ENCODE results near the gene MAT1A.
"Not testable (repeated sequence)": the region's sequence is repeated elsewhere in the genome, so short reads cannot be mapped to it uniquely, and the experiment has no call there.

The MAT1A gene
- total RNA-seq = 0 to 0.04 reads per million in 2 donors

DNA sequence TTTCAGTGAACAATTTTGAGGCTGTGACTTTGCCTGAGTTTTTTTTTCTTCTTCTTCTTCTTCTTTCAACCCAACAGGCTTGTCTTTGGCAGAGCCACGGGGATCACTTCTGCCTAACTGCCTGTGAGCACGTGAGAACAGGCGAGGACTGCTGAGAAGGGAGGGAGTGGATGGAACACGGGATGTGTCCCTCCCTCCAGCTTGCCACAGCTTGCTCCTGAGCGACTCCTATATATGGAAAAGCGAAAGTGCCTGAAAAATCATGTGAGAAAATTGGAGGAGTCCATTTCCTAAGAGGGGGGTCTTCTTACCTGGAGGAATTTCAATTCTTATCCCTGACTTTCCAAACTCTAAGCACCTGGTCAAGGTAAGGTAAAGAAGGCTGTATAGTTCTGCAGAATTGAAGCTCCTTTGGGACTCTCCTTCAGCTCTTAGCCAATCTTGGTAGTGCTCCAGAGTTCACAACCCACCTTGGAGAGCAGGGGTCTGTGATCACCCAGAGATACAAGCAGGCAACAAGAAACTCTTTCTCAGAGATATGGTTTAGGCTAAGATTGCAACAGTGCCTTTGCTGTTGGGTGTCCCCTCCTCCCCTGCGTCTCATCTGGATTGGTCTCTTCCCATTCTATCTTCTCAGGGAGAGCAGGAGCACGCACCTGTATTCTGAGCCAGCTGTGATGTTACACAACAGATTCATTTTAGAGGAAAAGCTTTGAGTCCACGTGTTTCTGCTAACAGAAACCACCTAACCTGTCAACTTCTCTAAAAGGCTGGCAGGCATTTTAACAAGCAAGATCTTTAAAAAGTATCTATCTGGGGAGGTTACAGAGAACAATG lies at the start of gene MAT1A:
TSS of gene MAT1A (minus strand) at position 208 of the 837 bp plus-strand sequence. CDS start 235 bp downstream, outside the sequence.
- no peak for DNase-seq

DNA sequence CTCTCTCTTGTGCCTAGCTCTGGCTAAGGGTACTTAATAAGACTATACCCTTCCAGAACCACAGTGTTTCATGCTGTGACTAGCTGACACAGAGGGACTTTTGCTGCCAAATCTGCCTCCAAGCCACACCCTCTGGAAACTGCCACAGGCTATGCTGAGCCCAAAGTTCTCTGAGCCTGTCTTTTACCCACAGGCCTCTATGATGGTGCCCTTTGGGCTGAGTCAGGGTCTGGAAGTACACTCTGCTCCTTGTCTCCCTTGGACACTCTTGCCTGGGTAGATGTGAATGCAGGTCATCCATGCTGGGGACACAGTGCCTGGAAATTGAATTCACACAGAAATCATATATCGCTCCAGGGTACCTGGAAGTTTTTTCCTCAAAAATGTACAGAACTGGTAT lies 44.5 kb upstream of the MAT1A start:
- DNase-seq = no peak

DNA sequence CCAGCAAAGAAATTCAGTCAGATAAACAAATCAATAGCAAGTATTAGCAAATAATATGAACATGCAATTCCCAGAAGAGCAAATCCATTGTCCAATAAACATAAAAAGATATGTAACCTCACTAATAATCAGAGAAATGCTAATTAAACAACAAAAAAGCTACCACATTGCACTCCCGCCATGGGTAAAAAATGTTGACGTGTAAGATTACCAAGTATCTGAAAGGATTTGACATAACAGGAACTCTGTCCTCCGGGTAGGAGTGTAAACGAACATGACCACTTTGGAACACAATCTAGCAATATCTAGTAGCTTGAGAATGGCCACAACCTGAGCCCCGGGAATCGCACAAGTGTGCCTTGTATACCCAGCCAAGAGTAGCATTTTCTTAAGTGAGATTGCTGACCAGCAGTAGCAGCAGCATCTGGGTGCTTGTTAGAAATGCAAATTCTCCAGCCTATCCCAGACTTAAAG lies 35.5 kb upstream of the MAT1A start:
- no peak for DNase-seq

DNA sequence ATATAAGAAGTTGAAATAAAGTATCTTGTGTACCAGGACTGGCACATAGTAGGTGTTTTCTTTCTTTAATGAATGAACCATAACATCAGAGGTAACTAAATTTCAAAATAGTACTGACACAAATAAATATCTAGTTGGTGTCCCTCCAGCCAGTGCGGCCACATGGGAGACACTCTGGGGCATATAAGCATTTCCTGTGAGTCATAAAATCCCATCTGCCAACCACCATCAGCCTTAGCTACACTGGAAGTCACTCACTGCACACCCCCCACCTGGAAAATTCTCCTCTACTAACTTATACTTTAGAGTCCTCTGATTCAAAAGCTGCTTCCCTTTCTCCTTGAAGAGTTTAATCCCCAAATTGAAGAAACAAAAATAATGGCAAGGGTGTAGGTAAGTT lies 34.6 kb upstream of the MAT1A start:
- DNase-seq = no peak

DNA sequence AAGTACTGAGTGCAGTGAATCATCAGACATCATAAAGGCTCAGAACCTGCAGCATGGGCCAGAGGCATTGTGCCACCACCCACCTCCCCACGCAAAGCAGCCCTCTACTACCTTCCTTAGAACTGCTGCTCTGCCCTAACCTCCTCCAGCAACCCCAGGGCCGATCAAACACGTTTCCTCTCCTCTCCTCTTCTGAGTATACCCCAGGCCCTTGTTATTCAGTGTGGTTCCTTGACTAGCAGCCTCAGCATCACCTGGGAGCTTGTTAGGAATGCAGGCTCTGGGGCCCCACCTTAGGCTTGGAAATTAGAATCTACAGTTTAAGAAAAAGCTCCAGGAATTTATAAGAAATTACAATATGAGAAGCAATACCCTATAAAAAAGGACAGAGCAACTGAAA lies 33.9 kb upstream of the MAT1A start:
- no peak for DNase-seq

DNA sequence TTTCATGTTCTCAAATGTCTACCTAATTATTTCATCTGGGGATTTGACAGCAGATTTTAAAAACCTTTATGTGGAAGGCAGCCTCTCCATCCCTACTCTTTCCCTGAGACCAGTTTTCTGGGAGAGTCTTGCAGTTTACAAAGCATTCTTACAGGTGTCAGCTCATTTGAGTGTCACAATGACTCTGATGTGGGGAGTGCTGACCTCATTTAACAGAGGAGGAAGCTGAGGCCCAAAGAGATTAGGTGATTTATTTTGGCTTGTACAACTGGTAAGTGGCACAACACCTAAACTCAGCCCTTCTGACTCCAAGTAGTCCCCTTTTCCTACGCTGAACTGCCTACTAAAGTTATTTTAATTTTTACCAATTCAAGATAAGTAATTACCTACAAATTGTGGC lies 33.3 kb upstream of the MAT1A start:
- DNase-seq = no peak

DNA sequence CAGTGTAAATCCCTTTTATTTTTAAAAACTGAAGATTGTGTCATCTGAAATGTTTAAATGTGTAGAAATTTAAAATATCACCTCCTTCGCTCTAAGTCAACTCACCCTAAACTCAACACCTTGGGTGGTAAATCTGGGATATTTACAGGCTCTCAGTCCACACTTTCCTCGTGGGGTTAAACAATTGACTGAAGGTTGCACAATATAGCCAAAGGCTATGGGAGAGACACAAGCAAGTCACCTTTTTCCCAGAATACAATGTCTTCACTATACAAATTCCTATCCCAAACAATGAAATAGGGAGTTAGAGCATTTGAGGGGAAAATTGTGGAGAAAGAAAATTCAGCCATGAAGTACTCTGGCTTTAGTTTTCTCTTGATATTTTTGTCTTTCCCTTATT lies 32.7 kb upstream of the MAT1A start:
- DNase-seq = no peak

DNA sequence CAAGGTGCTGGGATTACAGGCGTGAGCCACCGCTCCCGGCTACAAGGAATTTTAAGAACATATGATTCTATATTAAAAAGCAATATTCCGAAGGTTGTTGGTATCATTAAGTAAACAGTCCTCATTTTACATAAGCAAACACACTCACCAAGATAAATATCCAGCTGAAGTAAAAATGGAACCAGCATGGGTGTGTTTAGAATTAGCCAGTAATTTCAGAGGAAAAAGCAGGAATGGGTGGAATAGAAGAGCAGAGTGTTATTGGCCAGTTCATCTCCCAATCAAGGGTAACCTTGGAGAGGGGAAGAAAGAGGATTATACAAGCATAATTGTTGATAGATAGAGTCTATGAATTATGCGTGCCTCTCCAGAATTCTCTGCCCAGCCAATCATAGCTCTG lies 31.7 kb upstream of the MAT1A start:
- no peak for DNase-seq

DNA sequence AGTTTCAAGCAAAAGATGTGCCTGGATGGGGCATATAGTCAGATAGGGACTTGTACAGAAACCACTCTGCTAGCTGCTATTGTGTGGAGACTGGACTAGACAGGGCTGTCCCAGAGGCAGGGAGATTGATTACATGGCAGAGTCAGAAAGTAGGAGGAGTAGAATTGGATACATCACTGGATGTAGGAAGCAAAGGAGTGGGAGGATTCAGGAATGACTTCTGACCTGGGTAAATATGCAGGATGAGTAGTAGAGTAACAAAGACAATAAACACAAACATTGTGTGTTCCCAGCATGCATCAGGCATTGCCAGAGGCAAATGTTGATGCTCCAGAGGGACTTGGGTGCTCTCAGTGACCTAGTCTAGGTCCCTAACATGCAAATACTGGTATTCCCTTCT lies 30.9 kb upstream of the MAT1A start:
- no peak for DNase-seq

DNA sequence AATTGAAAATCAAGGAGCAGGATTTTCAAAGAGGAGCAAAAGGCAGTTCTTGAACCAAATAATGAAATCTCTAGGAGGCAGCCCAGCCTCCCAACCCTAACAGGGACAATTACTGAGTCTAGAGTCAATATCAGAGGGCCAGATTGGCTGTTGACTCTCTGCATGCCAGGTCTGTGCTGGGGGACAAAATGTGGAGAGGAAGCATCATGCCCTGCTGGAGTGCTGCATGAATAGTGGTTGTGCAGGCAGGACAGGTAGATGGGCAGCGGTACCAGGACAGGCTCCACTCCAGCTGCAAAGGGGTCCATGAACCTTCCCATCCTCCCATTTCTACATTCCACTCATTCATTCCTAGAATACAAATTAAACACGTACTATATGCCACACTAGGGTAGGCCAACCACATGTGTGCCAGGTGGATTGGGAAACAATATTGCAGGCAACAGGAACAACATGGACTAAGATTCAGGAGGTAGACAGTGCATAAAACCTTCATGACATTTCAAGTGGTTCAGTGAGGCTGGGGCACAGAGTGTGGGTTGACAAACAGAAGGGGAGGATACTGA lies 30.4 kb upstream of the MAT1A start:
- no peak for DNase-seq

DNA sequence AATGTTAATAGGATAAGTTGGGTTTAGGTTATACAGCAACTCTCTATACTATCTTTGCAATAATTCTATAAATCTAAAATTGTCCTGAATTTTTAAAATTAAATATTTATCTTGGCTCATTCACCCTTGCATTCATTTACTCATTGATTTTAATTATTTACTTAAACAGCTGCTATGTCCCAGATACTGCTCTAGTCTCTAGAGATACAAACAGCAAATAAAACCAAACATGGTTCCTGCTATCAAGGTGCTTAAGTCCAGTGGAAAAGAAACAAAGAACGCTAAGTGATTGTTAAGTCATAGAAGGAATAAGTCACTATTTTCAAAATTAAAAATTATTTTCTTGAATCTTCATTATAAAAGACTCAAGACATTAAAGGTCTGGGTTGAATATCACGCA lies 29.9 kb upstream of the MAT1A start:
- no peak for DNase-seq

DNA sequence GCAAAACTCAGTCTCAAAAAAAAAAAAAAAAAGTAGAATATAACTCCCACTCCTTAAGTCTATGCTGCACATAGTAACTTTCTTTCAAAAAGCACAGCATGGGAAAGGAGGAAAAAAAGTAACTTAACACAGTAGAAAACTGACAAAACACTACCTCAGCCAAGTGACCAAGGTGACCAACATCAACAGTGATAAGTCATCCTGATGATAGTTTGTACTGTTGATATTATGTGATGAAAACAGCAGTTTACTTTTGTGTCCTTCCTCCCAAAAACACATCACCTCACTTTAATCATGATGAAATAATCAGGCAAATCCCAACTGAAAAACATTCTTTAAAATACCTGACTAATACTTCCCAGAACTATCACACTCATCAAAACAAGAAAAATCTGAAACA lies 29.3 kb upstream of the MAT1A start:
- DNase-seq = no peak

DNA sequence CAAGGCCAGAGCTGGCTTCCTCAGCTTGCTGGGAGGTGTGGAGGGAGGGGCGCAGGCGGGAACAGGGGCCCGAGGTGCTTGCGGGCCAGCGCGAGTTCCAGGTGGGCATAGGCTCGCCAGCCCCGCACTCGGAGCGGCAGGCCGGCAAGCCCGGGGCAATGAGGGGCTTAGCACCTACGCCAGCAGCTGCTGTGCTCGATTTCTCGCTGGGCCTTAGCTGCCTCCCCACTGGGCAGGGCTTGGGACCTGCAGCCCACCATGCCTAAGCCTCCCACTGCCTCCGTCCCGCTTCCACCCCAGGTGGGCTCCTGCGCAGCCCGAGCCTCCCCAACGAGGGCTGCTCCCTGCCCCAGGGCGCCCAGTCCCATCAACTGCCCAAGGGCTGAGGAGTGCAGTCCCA lies 25.9 kb upstream of the MAT1A start:
- no peak for DNase-seq

DNA sequence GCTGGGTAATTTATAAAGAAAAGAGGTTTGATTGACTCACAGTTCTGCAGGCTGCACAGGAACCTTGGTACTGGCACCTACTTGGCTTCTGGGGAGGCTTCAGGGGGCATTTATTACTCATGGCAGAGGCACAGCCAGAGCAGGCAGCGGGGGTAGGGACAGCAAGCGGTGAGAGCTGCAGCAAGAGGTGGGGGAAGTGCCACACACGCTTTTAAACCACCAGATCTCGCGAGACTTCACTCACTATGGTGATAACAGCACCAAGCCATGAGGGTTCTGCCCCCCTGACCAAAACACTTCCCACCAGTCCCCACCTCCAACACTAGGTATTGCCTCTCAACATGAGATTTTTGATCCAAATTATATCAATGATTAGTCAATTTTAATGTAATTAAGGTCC lies 24.1 kb upstream of the MAT1A start:
- DNase-seq = no peak

DNA sequence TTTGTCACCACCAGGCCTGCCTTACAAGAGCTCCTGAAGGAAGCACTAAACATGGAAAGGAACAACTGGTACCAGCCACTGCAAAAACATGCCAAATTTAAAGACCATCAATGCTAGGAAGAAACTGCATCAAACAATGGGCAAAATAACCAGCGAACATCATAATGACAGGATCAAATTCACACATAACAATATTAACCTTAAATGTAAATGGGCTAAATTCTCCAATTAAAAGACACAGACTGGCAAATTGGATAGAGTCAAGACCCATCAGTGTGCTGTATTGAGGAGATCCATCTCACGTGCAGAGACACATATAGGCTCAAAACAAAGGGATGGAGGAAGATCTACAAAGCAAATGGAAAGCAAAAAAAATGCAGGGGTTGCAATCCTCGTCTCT lies 16.5 kb upstream of the MAT1A start:
- DNase-seq = not testable (repeated sequence)

DNA sequence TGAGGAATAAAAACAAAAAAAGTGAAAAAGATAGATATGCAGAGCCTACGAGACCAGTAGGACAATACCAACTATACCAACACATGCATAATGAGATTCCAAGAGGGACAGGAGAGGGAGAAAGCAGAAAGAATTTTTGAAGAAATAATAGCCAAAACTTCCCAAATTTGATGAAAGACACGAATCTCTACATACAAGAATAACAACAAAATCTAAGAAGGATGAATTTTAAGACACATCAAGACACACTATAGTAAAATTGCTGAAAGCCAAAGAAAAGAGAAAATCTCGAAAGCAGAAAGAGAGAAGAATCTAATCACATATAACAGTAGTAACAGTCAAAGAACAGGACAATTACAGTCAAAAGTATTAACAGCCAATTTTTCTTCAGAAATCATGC lies 7.5 kb upstream of the MAT1A start:
- DNase-seq = no peak

DNA sequence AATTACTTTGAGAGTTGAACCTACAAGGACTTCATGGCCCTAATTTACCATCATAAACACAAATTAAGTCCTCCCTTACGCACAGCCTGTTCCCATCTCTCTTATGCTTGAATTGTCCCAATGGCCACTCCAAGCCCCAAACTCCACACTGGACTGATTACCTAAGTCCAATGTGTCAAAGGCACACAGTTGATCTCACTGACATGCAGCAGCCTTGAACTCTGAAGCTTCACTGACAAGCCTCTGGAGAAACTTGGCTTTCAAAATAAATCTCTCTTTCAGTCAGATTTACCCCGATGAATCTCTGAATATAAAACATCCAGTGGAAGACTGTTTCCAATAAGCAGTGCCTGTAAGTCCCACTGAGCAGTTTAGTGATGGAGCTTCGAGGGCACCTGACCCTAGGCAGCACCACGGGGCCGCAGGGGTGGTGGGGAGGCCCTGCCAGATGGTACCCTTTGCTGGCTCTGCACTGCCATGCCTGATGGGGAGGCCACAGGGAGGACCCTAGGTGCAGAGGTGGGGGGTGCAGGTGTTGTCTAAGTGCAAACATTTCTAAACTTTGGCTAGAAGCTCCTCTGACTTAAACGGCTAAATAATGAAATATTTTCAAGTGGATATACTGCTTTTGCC lies 3.3 kb upstream of the MAT1A start:
- no peak for DNase-seq

DNA sequence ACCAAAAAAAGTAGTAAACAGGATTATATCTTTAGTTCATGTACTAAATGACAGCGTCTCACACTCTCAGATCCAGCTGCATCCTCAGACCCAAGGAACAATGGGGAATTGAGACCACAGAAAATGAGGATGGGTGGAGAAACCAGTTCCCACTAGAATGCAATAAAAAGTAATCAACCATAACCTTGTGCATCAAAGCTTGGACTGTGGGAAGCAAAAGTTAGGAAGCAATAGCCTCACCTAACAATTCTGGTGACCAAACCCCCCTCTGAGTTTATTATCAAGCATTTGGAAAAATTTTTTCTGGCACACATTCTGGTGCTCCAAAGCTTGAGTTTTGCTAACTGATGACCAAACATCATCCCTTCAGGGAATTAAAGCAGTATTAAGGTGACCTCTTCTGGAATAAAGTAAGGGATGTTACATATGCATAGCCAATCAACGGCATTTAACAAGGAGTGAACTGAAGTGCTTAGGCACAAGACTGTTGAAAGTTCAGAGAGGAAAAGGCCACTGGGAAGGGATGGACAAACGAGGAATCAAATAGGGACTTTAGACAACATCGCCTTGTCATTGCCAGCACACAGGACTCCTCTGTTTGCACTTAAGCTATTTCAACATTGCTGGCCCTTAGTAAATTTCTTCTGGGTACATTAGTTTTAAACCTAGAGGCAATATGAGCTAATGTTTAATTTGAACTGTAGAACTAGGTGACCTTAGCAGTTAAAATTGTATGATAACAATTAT lies 1.2 kb upstream of the MAT1A start:
- DNase-seq = no peak

DNA sequence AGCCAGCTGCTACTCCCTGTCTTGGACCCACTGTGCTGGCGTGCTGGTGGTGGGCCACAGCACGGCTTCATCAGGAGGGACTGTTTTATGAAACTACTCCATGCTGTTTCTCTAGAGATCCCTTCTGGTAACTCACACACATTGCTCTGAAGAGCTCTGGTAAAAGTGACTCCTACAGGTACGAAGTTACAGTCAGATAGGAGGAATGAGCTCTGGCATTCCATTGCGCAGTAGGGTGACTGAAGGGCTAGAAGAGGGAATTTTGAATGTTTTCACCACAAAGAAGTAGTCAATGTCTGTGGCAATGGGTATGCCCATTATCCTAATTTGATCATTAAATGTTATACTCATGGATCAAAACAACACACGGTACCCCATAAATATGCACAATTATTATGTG lies 609 bp downstream of the MAT1A start:
- no peak for DNase-seq

DNA sequence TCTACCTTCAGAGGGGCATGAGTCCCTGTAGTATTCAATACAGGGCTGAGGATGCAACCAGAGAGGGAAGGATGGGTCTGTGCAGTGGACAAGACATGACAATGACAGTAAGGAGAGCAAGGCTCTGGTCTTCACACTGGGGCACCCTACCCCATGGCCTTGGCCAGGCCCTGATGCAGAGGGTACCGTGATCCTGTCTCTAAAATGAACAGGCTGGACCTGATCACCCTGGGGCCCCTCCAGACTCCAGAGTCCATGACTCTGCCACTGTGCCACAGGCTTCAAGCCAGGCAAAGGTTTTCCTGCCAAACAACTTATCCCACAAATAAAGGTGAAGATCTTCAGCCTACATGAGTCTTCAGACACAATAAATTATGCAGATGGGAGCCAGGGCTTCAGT lies 4.9 kb downstream of the MAT1A start:
- DNase-seq = no peak

DNA sequence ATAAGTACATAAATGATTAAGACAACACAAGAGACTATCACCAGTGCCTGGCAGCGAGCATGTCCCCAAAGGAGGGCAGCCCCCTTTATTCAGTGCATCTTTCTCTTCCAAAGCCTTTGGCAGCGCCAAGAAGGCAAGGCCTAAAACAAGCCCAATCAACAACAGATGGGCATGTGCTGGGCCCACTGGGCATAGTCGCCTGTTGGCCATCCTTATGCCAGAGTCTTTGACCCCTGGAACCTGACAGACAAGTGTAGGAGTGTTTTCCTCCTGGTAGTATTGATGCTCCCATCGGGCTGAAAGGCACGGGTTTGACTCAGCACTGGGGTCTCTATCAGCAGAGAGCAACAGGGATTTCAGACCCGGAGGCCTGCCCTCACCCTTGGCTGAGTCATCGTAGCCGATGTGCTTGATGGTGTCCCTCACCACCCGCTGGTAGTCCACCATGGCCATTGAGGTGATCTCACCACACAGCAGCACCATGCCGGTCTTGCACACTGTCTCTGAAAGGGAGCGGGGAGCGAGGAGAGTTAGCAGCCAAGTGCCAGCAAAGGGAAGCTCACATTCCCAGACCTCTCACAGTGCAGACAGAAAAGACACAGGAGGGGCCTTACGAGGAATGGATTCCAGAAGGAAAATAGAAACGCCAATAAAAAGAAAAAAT lies 5.8 kb downstream of the MAT1A start:
- no peak for DNase-seq

DNA sequence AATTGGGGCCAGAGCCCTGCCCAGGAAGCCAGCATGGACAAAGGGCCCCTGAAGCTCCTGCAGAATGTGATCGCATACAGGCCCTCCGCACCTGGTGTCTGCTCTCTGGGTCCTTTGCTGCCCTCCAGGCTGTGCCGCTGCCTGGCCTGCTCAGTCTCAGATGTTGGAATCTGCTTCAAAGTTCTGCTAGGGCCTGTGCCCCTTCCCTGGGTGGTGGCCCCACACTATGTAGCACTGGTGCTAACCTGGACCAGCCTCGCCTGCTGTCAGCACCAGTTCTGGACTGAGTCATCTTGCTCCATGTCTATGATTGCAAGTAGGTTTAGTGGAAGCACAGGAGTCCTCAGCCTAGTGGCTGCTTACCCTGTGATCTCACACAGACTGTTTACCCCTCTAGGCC lies 6.3 kb downstream of the MAT1A start:
- DNase-seq = no peak

All from activated gamma-delta T cell (primary cell).